ENCODE measurements around the gene TENM3. TPM values are rescaled to one million over a fixed set of nuclear protein-coding genes. Genes with fewer than 3 reads are reported as not detected.

TENM3 gene
- total RNA-seq, 1 experiment from 2014 or later = 54.1 TPM

- no peak for DNase-seq (ENCODE audit: low read depth)
These were observed 376.5 kb downstream of the TENM3 start for GRCh38 chr4:182619660-182620059.

- no peak for DNase-seq (ENCODE audit: low read depth)
These were observed 377.1 kb downstream of the TENM3 start for GRCh38 chr4:182620111-182620980.

GRCh38 chr4:182624281-182624680, 381.1 kb downstream of the TENM3 start:
- DNase-seq (ENCODE audit: low read depth) = no peak

GRCh38 chr4:182625193-182625592, 382.0 kb downstream of the TENM3 start:
- no peak for DNase-seq (ENCODE audit: low read depth)

- DNase-seq (ENCODE audit: low read depth) = no peak
These were observed 384.8 kb downstream of the TENM3 start for GRCh38 chr4:182627996-182628395.

- DNase-seq (ENCODE audit: low read depth) = no peak
These were observed 385.3 kb downstream of the TENM3 start for GRCh38 chr4:182628544-182628943.

- no peak for DNase-seq (ENCODE audit: low read depth)
These were observed 385.9 kb downstream of the TENM3 start for GRCh38 chr4:182629096-182629495.

- DNase-seq (ENCODE audit: low read depth) = no peak
These were observed 397.3 kb downstream of the TENM3 start for GRCh38 chr4:182640491-182640890.

- DNase-seq (ENCODE audit: low read depth) = no peak
These were observed 397.7 kb downstream of the TENM3 start for GRCh38 chr4:182640932-182641331.

- no peak for DNase-seq (ENCODE audit: low read depth)
These were observed 399.6 kb downstream of the TENM3 start for GRCh38 chr4:182642831-182643230.

- DNase-seq (ENCODE audit: low read depth) = peak; percentile 56
These were observed 400.8 kb downstream of the TENM3 start for GRCh38 chr4:182643801-182644682.

GRCh38 chr4:182644683-182645050, 401.5 kb downstream of the TENM3 start:
- no peak for DNase-seq (ENCODE audit: low read depth)

GRCh38 chr4:182645511-182645910, 402.3 kb downstream of the TENM3 start:
- DNase-seq (ENCODE audit: low read depth) = no peak

- DNase-seq (ENCODE audit: low read depth) = no peak
These were observed 404.6 kb downstream of the TENM3 start for GRCh38 chr4:182647646-182648300.

GRCh38 chr4:182648766-182649165, 405.6 kb downstream of the TENM3 start:
- DNase-seq (ENCODE audit: low read depth) = no peak

- peak; percentile 39 for DNase-seq (ENCODE audit: low read depth)
These were observed 406.7 kb downstream of the TENM3 start for GRCh38 chr4:182649698-182650477.

- DNase-seq (ENCODE audit: low read depth) = no peak
These were observed 410.4 kb downstream of the TENM3 start for GRCh38 chr4:182653596-182653995.

- DNase-seq (ENCODE audit: low read depth) = no peak
These were observed 412.1 kb downstream of the TENM3 start for GRCh38 chr4:182655340-182655739.

- DNase-seq (ENCODE audit: low read depth) = no peak
These were observed 419.3 kb downstream of the TENM3 start for GRCh38 chr4:182662551-182662950.

GRCh38 chr4:182671231-182671630, 428.0 kb downstream of the TENM3 start:
- no peak for DNase-seq (ENCODE audit: low read depth)

GRCh38 chr4:182671749-182672148, 428.5 kb downstream of the TENM3 start:
- DNase-seq (ENCODE audit: low read depth) = no peak

All from HT1080 (cell line).